Keratinocyte (primary cell): Measurements from ENCODE around the gene IFT172. TPM values are rescaled to one million over a fixed set of nuclear protein-coding genes. Genes with fewer than 3 reads are reported as not detected.

ENCODE experiments used
- DNase-seq: peaks from one replicate; pipeline ENCODE4 v3.0.0-alpha.2; 2011; ENCODE audit warnings: low read depth, missing footprints, low spot score
- FAIRE-seq: peaks from 2 replicates; lab custom pipeline; 2011; peaks lifted over from hg19 to GRCh38; lab: Jason Lieb, UNC
- H2AFZ ChIP-seq: 2 replicates; pipeline ENCODE4 v1.6.0; 2012; ENCODE audit warnings: low read length, control low read depth, inconsistent platforms; ENCODE audit not compliant: control insufficient read depth
- H3K27ac ChIP-seq: 2 replicates; pipeline ENCODE4 v1.5.1; 2011; ENCODE audit warnings: low read length; ENCODE audit not compliant: control insufficient read depth, insufficient read depth
- H3K27me3 ChIP-seq: 3 replicates; pipeline ENCODE4 v1.6.0; 2011; ENCODE audit warnings: low read length; ENCODE audit not compliant: control insufficient read depth, insufficient read depth; ENCODE audit errors: extremely low read depth
- H3K36me3 ChIP-seq, 2 experiments: 2 replicates in 1 of 2; 3 replicates in 1 of 2; pipeline ENCODE4 v1.5.1; 2011; ENCODE audit warnings: low read length in 2 of 2, mild to moderate bottlenecking in 1 of 2; ENCODE audit not compliant: control insufficient read depth in 2 of 2, insufficient read depth in 2 of 2; ENCODE audit errors: extremely low read depth in 1 of 2
- H3K4me1 ChIP-seq: 3 replicates; pipeline ENCODE4 v1.5.1; 2011; ENCODE audit warnings: low read length; ENCODE audit not compliant: control insufficient read depth, insufficient read depth; ENCODE audit errors: extremely low read depth
- H3K4me2 ChIP-seq: 3 replicates; pipeline ENCODE4 v1.6.0; 2011; ENCODE audit warnings: low read depth, low read length; ENCODE audit not compliant: control insufficient read depth, insufficient read depth; ENCODE audit errors: extremely low read depth
- H3K4me3 ChIP-seq, 3 experiments: fragments of 200-600 bp in 1 of 3; sonication (generic) in 1 of 3; 2 replicates in 2 of 3; 3 replicates in 1 of 3; pipeline ENCODE4 v1.5.1; 2011 to 2016; ENCODE audit warnings: low read length in 3 of 3, mild to moderate bottlenecking in 3 of 3, control low read depth in 2 of 3, inconsistent platforms in 1 of 3, low read depth in 1 of 3, mixed read lengths in 1 of 3, mixed run types in 1 of 3, moderate library complexity in 1 of 3; ENCODE audit not compliant: control insufficient read depth in 2 of 3, insufficient read depth in 2 of 3; ENCODE audit errors: extremely low read depth in 1 of 3
- H3K79me2 ChIP-seq: 2 replicates; pipeline ENCODE4 v1.6.0; 2012; ENCODE audit warnings: low read length; ENCODE audit not compliant: control insufficient read depth, insufficient read depth
- H3K9ac ChIP-seq: 3 replicates; pipeline ENCODE4 v1.6.0; 2011; ENCODE audit warnings: low read length; ENCODE audit not compliant: control insufficient read depth, insufficient read depth; ENCODE audit errors: extremely low read depth
- H3K9me1 ChIP-seq: 3 replicates; pipeline ENCODE4 v1.6.0; 2011; ENCODE audit warnings: low read length; ENCODE audit not compliant: control insufficient read depth, insufficient read depth; ENCODE audit errors: extremely low read depth
- H3K9me3 ChIP-seq: 2 replicates; pipeline ENCODE4 v1.5.1; 2012; ENCODE audit warnings: low read depth, low read length; ENCODE audit not compliant: control insufficient read depth
- H4K20me1 ChIP-seq: 3 replicates; pipeline ENCODE4 v1.6.0; 2011; ENCODE audit warnings: low read length; ENCODE audit not compliant: control insufficient read depth, insufficient read depth; ENCODE audit errors: extremely low read depth
- EZH2 ChIP-seq: IDR thresholded peaks from one replicate; pipeline ENCODE4 v1.6.1; 2012; ENCODE audit warnings: inconsistent platforms, mild to moderate bottlenecking, low read length, moderate library complexity
- dilution Hi-C: fragments of 300-500 bp; cut with MboI; formaldehyde crosslinking; loops from one replicate; pipeline ENCODE4 v1.7.0; 2020; ENCODE audit warnings: low sequenced_read_pairs; ENCODE audit not compliant: extremely low pct_ligation_motif_present
- polyA plus RNA-seq, 5 experiments: library from polyadenylated mRNA; depleted of rRNA in 3 of 5; stranded (reverse) in 3 of 5; stranded (forward) in 1 of 5; unstranded in 1 of 5; fragments of >200 nt; gene quantifications; 1 replicate in 1 of 5; 2 replicates in 3 of 5; 3 replicates in 1 of 5; pipeline versions ENCODE4 v1.2.1 to v1.2.3, GENCODE V29; 2011 to 2012; ENCODE audit warnings: missing spikeins in 2 of 5, low read depth in 1 of 5, low replicate concordance in 1 of 5
- TF ChIP-seq, protein P1 (sequence below), 3 experiments: IDR thresholded peaks in 1 of 3; conservative IDR thresholded peaks in 1 of 3; optimal IDR thresholded peaks in 1 of 3; 2 replicates in 2 of 3; 3 replicates in 1 of 3; pipeline versions ENCODE3 to v1.5.1; 2011; ENCODE audit warnings: low read length in 3 of 3, mild to moderate bottlenecking in 3 of 3, moderate library complexity in 2 of 3, control low read depth in 1 of 3, inconsistent platforms in 1 of 3; ENCODE audit not compliant: insufficient read depth in 2 of 3; ENCODE audit errors: extremely low read depth in 1 of 3

Gene IFT172
- polyA plus RNA-seq, 1 donor (not counting 4 experiments of a cell fraction or from before 2014, with no cell fraction given): 12.7 TPM

DNA sequence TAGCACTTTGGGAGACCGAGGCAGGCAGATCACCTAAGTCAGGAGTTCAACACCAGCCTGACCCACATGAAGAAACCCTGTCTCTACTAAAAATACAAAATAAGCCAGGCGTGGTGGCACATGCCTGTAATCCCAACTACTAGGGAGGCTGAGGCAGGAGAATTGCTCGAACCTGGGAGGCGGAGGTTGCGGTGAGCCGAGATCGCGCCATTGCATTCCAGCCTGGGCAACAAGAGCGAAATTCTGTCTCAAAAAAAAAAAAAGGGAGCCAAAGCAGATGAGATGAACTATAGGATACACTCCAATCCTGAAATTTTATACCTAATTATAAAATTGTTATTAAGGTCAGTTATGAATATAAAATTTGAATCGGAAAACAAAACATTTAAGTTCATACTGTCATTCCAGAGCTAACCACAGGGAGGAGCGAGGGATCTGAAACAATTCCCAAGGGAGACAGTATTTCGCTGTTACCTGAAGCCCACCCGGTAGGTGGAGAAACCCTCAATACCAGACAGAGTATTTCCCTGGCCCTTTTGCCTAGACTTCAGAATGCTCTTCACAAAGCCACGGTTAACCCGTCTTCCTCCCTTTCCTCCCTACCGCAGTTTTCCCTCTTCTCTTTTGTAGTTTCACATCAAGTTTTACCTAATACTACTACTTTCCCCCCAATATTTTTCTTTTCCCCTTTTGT is 81.6 kb downstream of the IFT172 start:
- FAIRE-seq: peak; percentile 29
- Histone ChIP-seq H3K4me1 (peaks cover 15% of the 10 kb centered on the region), H2AFZ (no peak overlapping the region), H3K4me3 (peak overlapping the region; percentile 92 to 99 (median 94)), H4K20me1 (peaks cover 12% of the 10 kb centered on the region), H3K4me2 (peak overlapping the region; percentile 100), H3K79me2 (peaks cover 64% of the 10 kb centered on the region), H3K9me1 (no peaks in the 10 kb centered on the region), H3K36me3 (peaks cover 0 to 4% of the 10 kb centered on the region in 2 experiments), H3K27ac (peak overlapping the region; percentile 81), H3K9ac (peak overlapping the region; percentile 90), H3K9me3 (no peaks in the 10 kb centered on the region), H3K27me3 (no peaks in the 10 kb centered on the region)
- DNase-seq: no peak
- no peak for TF ChIP-seq EZH2
- TF ChIP-seq, protein P1, sequence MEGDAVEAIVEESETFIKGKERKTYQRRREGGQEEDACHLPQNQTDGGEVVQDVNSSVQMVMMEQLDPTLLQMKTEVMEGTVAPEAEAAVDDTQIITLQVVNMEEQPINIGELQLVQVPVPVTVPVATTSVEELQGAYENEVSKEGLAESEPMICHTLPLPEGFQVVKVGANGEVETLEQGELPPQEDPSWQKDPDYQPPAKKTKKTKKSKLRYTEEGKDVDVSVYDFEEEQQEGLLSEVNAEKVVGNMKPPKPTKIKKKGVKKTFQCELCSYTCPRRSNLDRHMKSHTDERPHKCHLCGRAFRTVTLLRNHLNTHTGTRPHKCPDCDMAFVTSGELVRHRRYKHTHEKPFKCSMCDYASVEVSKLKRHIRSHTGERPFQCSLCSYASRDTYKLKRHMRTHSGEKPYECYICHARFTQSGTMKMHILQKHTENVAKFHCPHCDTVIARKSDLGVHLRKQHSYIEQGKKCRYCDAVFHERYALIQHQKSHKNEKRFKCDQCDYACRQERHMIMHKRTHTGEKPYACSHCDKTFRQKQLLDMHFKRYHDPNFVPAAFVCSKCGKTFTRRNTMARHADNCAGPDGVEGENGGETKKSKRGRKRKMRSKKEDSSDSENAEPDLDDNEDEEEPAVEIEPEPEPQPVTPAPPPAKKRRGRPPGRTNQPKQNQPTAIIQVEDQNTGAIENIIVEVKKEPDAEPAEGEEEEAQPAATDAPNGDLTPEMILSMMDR (optimal IDR thresholded peaks at IDR 0.05 in 1 of 3, IDR thresholded peaks at IDR 0.05 in 1 of 3, conservative IDR thresholded peaks at IDR 0.05 in 1 of 3; ENCODE audit: extremely low read depth in 1 of 3, insufficient read depth in 2 of 3, low read length in 3 of 3): peak; percentile 47 to 70 (median 56)
- dilution Hi-C loops: no loop called here

DNA sequence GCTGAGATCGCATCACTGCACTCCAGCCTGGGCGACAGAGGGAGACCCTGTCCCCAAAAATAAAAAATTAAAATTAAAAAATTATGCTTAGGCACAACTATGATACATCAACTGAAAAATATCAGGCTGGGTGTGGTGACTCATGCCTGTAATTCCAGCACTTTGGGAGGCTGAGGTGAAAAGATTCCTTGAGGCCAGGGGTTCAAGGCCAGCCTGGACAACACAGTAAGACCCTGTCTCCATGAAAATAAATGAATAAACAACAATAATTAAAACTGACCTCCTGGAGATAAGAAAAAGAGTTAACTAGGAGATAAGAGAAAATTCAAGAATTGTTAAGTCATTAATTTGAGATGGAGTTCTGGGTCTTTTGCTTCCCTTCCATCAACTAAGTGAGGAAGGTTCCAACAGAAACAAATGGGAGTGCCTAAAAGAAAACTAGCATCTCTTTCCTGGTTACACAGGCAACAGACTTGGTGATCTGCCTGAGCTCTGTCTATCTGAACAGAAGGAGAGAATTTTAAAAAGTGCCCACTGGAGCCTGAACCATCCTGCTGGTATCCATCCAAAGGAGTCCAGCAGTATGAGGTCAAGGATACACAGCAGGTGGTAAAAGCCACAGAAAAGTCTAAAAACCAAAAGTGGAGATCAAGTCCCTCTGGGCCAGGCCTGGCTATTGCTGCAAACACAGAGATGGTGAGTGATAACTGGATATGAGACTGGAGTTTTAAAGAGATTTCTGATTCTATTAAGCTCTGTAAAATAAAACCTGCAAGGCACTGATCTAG is 89.0 kb downstream of the IFT172 start:
- Histone ChIP-seq H3K9me1 (no peaks in the 10 kb centered on the region), H4K20me1 (peaks cover 6% of the 10 kb centered on the region), H3K27me3 (no peaks in the 10 kb centered on the region), H3K4me1 (no peaks in the 10 kb centered on the region), H3K9me3 (no peaks in the 10 kb centered on the region), H3K79me2 (peaks cover 98% of the 10 kb centered on the region), H3K4me3 (no peak overlapping the region), H3K9ac (no peak overlapping the region), H3K36me3 (peaks cover 3 to 13% of the 10 kb centered on the region in 2 experiments), H2AFZ (no peak overlapping the region), H3K27ac (no peak overlapping the region), H3K4me2 (no peak overlapping the region)
- TF ChIP-seq, protein P1 (optimal IDR thresholded peaks at IDR 0.05 in 1 of 3, IDR thresholded peaks at IDR 0.05 in 1 of 3, conservative IDR thresholded peaks at IDR 0.05 in 1 of 3; ENCODE audit: extremely low read depth in 1 of 3, insufficient read depth in 2 of 3, low read length in 3 of 3): no peak
- TF ChIP-seq EZH2: no peak
- dilution Hi-C loops: no loop called here
- FAIRE-seq (no peak), DNase-seq (no peak)
